ENCODE results near the gene DNAAF6.
A peak's percentile ranks its signal among the peaks of the same experiment; 100 is the strongest.

DNA sequence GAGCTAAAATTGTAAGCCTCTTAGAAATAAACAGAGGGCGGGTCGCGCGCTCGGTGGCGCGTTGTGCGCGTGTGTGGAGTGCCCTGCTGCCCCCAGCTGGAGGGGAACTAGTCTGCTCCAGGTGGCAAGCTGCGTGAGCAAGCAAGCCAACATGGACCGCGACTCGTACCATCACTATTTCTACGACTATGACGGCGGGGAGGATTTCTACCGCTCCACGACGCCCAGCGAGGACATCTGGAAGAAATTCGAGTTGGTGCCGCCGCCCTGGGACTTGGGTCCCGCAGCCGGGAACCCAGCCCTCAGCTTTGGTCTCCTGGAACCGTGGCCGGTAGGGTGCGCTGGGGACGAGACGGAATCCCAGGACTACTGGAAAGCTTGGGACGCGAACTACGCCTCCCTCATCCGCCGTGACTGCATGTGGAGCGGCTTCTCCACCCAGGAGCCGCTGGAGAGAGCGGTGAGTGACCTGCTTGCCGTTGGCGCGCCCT lies 66.1 kb downstream of the DNAAF6 start:
- TF ChIP-seq TAF1 (conservative IDR thresholded peaks at IDR 0.05) (no peak), GABPA (IDR thresholded peaks at IDR 0.05 in 1 of 2, conservative IDR thresholded peaks at IDR 0.05 in 1 of 2) (no peak), FOXA2 (IDR thresholded peaks at IDR 0.05) (no peak), SP1 (IDR thresholded peaks at IDR 0.05) (no peak), YY1 (IDR thresholded peaks at IDR 0.05) (no peak), RAD21 (IDR thresholded peaks at IDR 0.05) (peak; percentile 36 to 46), MAX (IDR thresholded peaks at IDR 0.05) (no peak), REST (IDR thresholded peaks at IDR 0.05) (no peak)
- TF ChIP-seq, protein P1, sequence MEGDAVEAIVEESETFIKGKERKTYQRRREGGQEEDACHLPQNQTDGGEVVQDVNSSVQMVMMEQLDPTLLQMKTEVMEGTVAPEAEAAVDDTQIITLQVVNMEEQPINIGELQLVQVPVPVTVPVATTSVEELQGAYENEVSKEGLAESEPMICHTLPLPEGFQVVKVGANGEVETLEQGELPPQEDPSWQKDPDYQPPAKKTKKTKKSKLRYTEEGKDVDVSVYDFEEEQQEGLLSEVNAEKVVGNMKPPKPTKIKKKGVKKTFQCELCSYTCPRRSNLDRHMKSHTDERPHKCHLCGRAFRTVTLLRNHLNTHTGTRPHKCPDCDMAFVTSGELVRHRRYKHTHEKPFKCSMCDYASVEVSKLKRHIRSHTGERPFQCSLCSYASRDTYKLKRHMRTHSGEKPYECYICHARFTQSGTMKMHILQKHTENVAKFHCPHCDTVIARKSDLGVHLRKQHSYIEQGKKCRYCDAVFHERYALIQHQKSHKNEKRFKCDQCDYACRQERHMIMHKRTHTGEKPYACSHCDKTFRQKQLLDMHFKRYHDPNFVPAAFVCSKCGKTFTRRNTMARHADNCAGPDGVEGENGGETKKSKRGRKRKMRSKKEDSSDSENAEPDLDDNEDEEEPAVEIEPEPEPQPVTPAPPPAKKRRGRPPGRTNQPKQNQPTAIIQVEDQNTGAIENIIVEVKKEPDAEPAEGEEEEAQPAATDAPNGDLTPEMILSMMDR (IDR thresholded peaks at IDR 0.05; ENCODE audit: low read depth, low read length, missing input control): no peak
- TF ChIP-seq, protein P2, sequence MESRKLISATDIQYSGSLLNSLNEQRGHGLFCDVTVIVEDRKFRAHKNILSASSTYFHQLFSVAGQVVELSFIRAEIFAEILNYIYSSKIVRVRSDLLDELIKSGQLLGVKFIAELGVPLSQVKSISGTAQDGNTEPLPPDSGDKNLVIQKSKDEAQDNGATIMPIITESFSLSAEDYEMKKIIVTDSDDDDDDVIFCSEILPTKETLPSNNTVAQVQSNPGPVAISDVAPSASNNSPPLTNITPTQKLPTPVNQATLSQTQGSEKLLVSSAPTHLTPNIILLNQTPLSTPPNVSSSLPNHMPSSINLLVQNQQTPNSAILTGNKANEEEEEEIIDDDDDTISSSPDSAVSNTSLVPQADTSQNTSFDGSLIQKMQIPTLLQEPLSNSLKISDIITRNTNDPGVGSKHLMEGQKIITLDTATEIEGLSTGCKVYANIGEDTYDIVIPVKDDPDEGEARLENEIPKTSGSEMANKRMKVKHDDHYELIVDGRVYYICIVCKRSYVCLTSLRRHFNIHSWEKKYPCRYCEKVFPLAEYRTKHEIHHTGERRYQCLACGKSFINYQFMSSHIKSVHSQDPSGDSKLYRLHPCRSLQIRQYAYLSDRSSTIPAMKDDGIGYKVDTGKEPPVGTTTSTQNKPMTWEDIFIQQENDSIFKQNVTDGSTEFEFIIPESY (IDR thresholded peaks at IDR 0.05): no peak
